HG03558 (cell line): Measurements from ENCODE around the gene DYSF.

Experiments
- ATAC-seq: cut with Tn5 transposase; IDR thresholded peaks from one replicate; pipeline ENCODE4 v1.9.1; 2021; ENCODE audit warnings: moderate number of reproducible peaks; ENCODE audit not compliant: unreplicated experiment; ENCODE audit errors: extremely low read depth

DYSF gene

DNA sequence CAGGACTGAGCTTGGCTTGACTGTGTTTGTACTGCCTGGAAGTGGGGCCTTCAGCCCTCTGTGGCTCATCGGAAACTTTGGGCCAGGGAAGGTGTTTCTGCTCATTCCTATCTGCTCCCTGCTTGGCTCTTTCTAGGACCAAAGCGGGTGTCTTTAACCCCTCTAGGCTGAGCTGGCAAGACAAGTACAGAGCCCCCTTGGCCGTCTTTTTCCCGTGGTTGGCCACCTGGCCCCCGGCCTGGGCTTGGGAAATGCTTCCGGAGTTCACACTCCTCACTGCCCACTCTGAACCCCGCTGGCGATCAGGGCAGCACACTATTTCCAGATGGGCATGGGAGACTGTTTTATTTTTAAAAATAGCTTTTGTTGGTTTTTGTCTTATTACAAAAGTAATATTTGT is 243.0 kb downstream of the DYSF start:
- ATAC-seq, result no peak

DNA sequence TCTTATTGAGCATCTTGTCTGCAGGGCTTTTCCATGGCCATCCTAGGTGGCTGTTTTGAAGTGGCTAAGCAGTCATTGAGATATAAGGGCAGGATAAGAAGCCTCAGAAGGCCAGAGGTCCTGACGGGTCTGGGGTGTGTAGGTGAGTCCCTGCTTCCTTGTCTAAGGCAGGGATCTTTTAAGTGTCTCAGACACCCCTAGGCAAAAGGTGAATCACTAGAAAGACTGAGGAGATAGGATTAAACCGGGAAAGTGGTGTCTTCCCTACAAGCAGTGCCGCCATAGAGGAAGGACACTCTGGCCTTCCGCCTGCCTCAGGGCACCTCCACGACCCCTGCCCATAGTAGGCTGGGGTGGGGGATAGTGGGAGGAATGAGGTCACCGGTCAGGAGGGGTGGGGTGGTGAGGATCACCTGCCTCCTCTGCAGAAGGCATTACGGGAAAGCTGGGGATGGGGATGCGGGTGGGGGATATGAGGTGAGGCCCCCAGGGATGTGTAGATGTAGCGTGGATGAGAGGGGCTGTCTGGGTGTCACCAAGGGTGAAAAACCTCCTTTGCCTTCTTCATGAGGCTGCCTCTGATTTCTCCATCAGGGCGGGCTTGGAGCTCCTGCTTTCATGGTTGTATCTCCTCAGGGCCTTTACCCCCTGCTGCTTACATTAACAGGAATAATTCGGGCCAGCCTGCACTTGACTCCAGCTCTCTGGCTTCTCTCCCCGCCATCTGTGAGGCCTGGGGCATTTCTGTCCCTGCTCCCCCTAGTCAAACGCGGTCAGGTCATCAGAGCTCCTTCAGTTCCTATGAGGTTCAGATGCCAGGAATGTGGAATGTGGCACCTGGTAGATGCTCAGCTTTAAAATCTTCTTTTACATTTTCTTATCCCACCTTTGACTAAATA is 244.0 kb downstream of the DYSF start:
- ATAC-seq, result no peak

- no peak for ATAC-seq
These were observed 246.1 kb downstream of the DYSF start for GRCh38 chr2:71699428-71699827.

DNA sequence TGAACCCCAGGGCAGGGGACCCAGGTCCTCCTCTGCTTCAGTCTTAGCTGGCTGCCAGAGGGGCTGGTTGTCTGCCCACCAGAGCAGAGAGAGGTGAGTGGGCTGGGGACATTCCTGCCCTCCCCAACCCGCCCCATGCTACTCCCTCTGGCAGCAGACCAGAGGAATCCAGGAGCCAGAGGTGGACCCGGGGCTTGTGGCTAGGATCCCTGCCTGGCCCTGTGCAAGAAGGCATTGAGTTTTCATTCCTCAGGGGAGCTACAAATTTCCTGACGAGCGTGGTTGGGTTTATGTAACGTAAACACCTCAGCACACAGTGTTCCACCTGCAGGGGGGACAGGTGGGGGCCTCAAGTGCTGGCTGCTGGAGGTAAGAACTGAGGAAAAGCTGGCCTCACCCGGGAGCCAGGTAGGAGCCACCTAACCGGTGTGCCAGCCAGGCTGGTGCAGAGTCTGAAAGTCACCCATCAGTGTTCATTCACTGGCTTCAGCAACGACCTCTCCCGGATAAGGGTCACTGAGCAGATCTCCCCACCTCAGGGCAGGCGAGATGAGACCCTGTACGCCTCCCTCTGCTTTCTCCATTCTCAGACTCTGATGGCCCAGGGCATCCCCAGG is 246.8 kb downstream of the DYSF start:
- no peak for ATAC-seq

DNA sequence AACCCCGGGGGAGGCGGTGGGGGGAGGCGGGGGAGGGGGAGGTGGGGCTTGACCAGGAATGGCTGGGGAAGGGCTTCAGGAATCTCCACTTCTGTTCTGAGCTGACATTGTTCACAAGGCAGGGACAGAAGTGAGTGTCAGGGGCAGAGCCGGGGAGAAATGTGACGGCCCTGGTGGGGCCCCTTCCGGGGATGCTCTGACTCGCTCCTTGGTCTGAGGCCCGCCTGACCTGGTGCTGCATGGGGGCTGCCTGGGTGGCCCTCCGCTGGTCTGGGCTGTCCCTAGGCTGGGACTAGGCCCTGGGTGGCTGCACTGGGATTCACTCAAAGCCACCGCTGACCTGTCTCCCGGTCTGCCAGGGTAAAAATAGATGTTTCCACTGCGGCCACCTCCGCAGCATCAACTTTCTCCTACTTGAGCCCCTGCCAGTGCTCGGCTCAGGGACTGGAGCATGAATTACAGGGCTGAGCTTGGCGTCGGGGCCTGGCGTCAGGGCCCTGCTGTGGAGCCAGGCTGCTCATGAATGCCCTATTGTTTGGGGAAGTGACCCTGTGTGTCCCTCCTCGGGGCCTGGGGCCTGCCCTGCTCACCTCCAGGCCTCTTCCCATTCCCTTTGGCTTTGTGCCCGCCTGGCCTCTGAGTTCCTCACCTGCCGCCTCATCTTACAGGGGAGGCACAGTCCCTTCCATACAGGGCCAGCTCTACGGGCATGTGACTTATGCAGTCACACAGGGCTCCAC is 247.5 kb downstream of the DYSF start:
- ATAC-seq, result no peak

DNA sequence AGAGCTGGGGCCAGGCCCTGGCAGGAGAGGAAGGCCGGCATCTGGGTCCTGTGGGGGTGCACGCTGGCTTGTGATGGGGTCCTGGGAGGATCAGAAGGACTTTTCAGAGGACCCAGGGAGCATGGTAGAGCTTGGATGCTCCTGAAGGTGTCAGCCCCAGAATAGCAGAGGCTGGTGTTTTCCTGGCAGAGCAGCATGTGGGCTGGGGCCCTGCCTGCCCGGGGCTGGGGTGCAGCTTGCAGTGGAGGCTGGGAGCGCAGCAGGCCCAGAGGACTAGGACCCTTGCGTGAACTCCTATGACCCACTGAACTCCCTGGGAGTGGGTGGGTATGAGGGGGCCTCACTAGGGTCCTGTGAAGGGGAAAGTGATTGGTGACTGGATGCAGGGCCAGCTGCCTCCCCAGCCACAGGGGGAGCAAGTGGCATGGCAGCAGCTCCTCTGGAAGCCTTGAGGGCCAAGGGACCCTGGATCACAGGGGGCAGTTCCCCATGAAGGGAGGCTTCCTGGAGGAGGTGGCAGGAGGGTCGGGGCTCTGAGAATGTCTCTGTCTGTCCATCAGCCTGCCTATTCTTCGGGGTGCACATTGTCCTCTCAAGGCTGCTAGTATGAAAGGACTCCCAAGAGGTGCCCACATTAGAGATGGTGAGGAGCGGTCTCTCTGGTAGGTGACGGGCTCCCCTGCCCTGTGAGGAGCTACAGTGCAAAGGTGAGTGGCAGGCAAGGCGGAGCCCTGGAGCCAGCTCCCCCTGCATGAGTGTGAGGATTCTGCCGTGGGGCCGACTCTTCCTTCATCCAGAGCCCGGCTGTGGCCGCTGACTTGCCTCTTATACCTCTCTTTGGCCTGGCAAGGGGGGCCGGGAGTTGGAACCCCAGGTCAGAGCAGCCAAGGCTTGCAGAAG is 249.0 kb downstream of the DYSF start:
- ATAC-seq, result no peak

DNA sequence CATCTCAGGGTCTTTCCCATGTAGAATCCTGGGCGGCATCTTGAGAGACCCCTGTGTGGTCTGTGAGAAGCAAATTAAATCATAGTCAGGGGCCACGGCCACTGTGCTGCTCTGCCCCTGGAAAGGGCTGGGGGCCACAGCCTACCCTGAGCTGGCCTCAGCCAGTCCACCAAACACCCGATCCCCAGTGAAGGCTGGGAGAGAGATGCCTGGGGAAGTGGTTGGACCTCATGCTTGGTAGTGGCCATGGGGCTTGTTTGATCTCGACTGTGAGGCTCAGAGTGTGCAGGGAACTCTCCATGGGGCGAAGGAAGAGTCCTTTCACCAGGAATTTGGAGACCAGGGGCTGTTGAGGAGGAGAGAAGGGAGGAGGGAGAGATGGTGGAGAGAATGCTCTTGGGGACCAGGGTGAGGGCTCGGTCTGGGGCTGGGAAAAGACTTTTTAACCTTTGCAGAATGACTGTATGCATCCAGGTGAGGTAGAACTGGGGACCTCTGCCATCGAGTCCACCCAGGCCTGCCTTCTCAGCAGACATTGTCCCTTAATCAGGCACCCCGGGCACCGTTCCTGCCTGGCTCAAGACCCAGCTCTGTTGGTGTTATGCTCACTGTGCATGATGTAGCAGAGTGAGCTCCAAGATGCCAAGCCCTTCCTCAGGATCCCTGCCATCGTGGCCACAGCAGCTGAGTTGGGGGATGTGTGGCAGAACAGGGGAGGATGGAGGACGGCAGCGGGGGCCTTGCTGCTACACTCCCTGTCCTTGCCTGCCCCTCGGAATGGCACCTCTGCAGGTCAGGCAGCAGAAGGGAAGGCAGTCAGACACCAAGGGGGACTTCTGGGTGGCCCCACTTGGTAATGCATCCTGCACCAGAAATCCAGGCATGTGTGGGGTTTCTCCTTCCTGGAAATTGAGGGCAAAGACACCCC is 249.9 kb downstream of the DYSF start:
- ATAC-seq, result no peak

- ATAC-seq, result no peak
These were observed 250.8 kb downstream of the DYSF start for GRCh38 chr2:71704131-71704561.

GRCh38 chr2:71704688-71705087 is 251.3 kb downstream of the DYSF start:
- ATAC-seq, result no peak

GRCh38 chr2:71705171-71705960 is 252.0 kb downstream of the DYSF start:
- ATAC-seq, result no peak

DNA sequence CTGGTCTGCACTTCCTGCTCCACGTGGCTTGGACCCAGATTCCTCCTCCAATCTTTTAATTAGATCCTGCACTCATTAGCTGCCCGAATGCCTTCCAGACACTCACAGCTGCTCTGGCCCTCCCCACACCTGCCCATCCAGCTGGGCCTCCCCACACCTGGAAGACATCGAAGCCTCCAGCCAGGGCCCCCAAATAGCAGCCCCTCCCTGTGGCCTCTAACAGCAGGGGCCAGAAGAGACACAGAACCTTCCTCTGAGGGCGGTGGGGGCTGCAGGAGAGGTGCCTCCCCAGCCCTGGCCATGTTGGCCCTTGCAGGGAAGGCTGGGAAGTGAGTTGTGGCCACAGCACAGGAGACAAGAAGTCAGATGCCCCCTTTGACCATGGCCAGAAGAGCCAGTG is 252.8 kb downstream of the DYSF start:
- no peak for ATAC-seq

DNA sequence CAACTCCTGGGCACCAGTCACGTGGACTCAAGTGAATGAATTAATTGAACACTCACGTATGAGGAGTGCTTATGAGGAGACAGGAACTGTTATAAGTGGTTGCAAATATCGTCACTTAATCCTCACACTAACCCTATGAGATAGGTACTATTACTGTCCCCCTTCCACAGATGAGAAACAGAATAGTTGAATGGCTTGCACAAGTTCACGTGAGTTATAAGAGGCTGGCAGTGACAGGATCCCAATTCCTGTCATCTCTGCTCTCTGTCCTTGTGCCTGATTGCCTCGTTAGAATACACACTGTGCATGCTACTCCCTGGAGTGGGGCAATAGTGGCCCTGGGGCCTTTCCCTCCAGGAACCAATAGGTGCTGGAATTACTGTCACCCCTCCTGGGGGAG is 253.5 kb downstream of the DYSF start:
- ATAC-seq, result no peak

DNA sequence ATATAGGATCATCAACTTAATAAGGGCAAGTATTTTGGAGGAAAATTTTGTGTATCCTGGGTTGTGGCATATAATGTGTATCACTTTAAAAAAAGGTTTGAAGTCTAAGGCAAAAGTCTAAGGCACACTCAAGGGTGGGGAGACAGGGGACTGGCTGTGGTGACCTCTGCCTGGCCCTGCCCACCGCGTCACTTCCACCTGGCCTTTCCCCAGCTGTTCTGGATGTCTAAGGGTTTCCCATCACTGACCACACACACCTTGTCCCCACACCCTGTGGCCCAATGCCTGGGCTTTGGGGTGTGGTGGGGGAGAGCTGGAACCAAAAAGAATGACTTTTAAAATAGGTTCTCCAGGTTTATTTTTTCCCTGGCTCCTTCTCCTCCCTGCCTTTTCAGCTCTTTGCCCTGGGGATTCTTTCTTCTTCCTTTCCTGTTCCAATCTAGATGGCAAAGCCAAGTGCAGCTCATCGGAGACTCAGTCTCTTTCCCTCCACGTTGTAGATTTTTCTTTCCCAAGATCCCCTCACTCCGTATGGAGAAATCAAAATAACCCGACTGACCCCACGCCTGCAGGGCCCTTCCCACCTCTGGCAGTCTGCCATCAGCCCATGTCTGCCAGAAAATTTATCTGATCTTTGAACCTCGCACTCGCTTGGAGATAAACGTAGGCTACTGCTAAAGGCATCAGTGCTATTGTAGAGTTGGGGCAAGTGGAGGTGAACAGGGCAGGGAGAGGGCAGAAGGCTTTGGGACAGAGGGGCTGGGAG is 257.2 kb downstream of the DYSF start:
- ATAC-seq, result no peak

GRCh38 chr2:71711133-71711855 is 257.9 kb downstream of the DYSF start:
- ATAC-seq, result no peak

DNA sequence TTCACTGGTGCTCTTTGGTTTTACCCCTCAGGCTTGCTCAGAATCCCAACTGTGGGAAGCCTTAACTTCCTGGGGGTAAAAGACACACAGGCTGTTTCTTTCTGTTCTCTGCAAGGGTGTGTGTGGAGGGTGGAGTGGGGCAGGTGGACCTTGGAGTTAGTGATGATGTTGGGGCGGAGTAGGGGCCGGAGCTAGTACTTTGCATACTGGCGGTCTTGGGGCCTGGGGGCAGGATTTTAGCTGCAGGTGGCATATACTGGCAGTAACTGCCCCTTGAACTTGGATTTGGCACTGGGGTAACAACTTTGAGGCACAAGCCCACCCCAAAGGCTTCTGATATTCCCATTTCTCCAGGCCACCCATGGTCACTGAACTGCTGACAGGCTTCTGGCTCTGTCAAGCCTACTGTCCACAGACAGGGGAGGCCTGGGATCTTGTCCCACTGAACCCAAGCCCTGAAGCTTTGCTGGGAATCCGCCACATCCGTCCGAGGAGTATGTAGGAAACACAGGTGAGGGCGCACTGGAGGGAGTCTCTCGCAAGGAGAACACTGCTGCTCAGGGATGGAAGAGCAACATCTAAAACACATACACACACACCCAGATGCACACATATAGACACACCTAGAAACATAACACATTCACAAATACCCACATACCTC is 258.9 kb downstream of the DYSF start:
- no peak for ATAC-seq
